ENCODE results near the gene PIK3R6.
"Not testable (repeated sequence)": the region's sequence is repeated elsewhere in the genome, so short reads cannot be mapped to it uniquely, and the experiment has no call there.

DNA sequence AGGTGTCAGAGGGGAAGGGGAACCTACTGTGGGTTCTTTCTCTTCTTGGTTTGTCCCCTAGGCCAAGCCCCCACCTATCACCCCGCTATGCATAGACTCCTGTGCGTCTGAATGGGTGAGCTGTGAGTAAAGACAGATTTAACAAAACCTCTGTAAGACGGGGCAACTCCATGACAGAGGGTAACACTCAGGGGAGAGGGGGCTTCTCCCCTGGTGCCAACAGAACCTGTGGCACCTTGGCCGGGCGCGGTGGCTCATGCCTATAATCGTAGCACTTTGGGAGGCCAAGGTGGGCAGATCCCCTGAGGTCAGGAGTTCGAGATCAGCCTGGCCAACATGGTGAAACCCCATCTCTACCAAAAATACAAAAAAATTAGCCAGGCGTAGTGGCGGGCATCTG lies 62.1 kb downstream of the PIK3R6 start:
- TF ChIP-seq, protein P1, sequence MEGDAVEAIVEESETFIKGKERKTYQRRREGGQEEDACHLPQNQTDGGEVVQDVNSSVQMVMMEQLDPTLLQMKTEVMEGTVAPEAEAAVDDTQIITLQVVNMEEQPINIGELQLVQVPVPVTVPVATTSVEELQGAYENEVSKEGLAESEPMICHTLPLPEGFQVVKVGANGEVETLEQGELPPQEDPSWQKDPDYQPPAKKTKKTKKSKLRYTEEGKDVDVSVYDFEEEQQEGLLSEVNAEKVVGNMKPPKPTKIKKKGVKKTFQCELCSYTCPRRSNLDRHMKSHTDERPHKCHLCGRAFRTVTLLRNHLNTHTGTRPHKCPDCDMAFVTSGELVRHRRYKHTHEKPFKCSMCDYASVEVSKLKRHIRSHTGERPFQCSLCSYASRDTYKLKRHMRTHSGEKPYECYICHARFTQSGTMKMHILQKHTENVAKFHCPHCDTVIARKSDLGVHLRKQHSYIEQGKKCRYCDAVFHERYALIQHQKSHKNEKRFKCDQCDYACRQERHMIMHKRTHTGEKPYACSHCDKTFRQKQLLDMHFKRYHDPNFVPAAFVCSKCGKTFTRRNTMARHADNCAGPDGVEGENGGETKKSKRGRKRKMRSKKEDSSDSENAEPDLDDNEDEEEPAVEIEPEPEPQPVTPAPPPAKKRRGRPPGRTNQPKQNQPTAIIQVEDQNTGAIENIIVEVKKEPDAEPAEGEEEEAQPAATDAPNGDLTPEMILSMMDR (IDR thresholded peaks at IDR 0.05; ENCODE audit: low read length): not testable (repeated sequence)
- not testable (repeated sequence) for TF ChIP-seq EZH2 (IDR thresholded peaks at IDR 0.05; ENCODE audit: borderline replicate concordance, low read length)

All from OCI-LY1 (cell line).